Superior temporal gyrus (tissue), 1 donor: ENCODE data around the gene PRKAR2B.
"Not testable (repeated sequence)": the region's sequence is repeated elsewhere in the genome, so short reads cannot be mapped to it uniquely, and the experiment has no call there.

Experiments
- DNase-seq: peaks from one replicate; pipeline ENCODE4 v3.0.0-alpha.2; 2016; ENCODE audit errors: extremely low spot score

PRKAR2B gene

GRCh38 chr7:107078517-107078966 is 34.0 kb downstream of the PRKAR2B start:
- DNase-seq, result no peak

- no peak for DNase-seq
These were observed 34.9 kb downstream of the PRKAR2B start for GRCh38 chr7:107079212-107079940.

GRCh38 chr7:107080099-107080505 is 35.6 kb downstream of the PRKAR2B start:
- DNase-seq, result no peak

GRCh38 chr7:107080533-107080932 is 36.0 kb downstream of the PRKAR2B start:
- no peak for DNase-seq

- no peak for DNase-seq
These were observed 40.7 kb downstream of the PRKAR2B start for GRCh38 chr7:107085180-107085579.

GRCh38 chr7:107089627-107090026 is 45.1 kb downstream of the PRKAR2B start:
- DNase-seq, result no peak

GRCh38 chr7:107090457-107090856 is 46.0 kb downstream of the PRKAR2B start:
- DNase-seq, result no peak

GRCh38 chr7:107091306-107091705 is 46.8 kb downstream of the PRKAR2B start:
- no peak for DNase-seq

GRCh38 chr7:107093671-107094070 is 49.2 kb downstream of the PRKAR2B start:
- DNase-seq, result not testable (repeated sequence)

- DNase-seq, result not testable (repeated sequence)
These were observed 54.6 kb downstream of the PRKAR2B start for GRCh38 chr7:107099154-107099553.

GRCh38 chr7:107100824-107101223 is 56.3 kb downstream of the PRKAR2B start:
- DNase-seq, result no peak

- DNase-seq, result no peak
These were observed 58.9 kb downstream of the PRKAR2B start for GRCh38 chr7:107103369-107103768.

- no peak for DNase-seq
These were observed 60.3 kb downstream of the PRKAR2B start for GRCh38 chr7:107104801-107105200.

GRCh38 chr7:107105591-107106245 is 61.2 kb downstream of the PRKAR2B start:
- no peak for DNase-seq

GRCh38 chr7:107108793-107109371 is 64.4 kb downstream of the PRKAR2B start:
- DNase-seq, result no peak

GRCh38 chr7:107109955-107110354 is 65.5 kb downstream of the PRKAR2B start:
- no peak for DNase-seq

- DNase-seq, result no peak
These were observed 66.7 kb downstream of the PRKAR2B start for GRCh38 chr7:107111196-107111595.

- DNase-seq, result no peak
These were observed 69.4 kb downstream of the PRKAR2B start for GRCh38 chr7:107113866-107114265.

- DNase-seq, result no peak
These were observed 70.6 kb downstream of the PRKAR2B start for GRCh38 chr7:107115114-107115513.

GRCh38 chr7:107115762-107116540 is 71.4 kb downstream of the PRKAR2B start:
- DNase-seq, result no peak

- no peak for DNase-seq
These were observed 73.8 kb downstream of the PRKAR2B start for GRCh38 chr7:107118109-107118900.
